ENCODE data around the gene RC3H1. TPM values are rescaled to one million over a fixed set of nuclear protein-coding genes. Genes with fewer than 3 reads are reported as not detected.

RC3H1 gene
- total and polyA plus RNA-seq, 2 of the 8 experiments (the other 6 are each of a cell fraction or from before 2014, with no cell fraction given) = 7.4 to 32.2 TPM

GRCh38 chr1:174017231-174017970, 4.8 kb downstream of the RC3H1 start:
- Histone ChIP-seq H2AFZ (ENCODE audit: low read length) (no peak overlapping the region), H3K36me3 (ENCODE audit: control insufficient read depth in 2 of 4, insufficient read depth in 4 of 4, low read length in 3 of 4) (no peaks in the 10 kb centered on the region; a peak in 1 of 8 replicates), H2BK120ac (replicated peaks; ENCODE audit: low read depth, low read length) (no peak overlapping the region), H4K91ac (replicated peaks; ENCODE audit: insufficient read length, low read length) (no peak overlapping the region), H3K9ac (replicated peaks in 1 of 4; ENCODE audit: extremely low read depth in 1 of 4, low read depth in 3 of 4, low read length in 3 of 4) (no peak overlapping the region), H2AK5ac (ENCODE audit: low read depth, low read length) (no peak overlapping the region), H2BK12ac (ENCODE audit: low read depth, low read length) (no peak overlapping the region), H3K27ac (ENCODE audit: low read depth, low read length) (no peak overlapping the region), H3K4me3 (ENCODE audit: extremely low read depth in 1 of 4, insufficient read depth in 2 of 4, low read depth in 3 of 4, low read length in 4 of 4) (no peak overlapping the region), H3K56ac (replicated peaks; ENCODE audit: insufficient read length, low read depth, low read length) (no peak overlapping the region), H3K79me1 (ENCODE audit: low read depth, low read length) (no peaks in the 10 kb centered on the region; the same call in none of the 2 replicates), H4K5ac (ENCODE audit: insufficient read length, low read depth, low read length) (no peak overlapping the region), H3K79me2 (ENCODE audit: control insufficient read depth in 1 of 2, insufficient read depth in 2 of 2, low read length in 2 of 2) (peaks cover 0 to 88% of the 10 kb centered on the region in 2 experiments; a peak in 3 of 4 replicates), H3K4me2 (ENCODE audit: insufficient read depth in 1 of 2, low read depth in 2 of 2, low read length in 2 of 2) (no peak overlapping the region), H3K9me3 (ENCODE audit: insufficient read depth in 2 of 2, low read depth in 1 of 2, low read length in 1 of 2) (no peaks in the 10 kb centered on the region), H2BK15ac (ENCODE audit: low read length) (no peak overlapping the region), H3K23me2 (ENCODE audit: low read depth, low read length) (peaks cover 6% of the 10 kb centered on the region), H2BK20ac (ENCODE audit: low read length) (no peak overlapping the region), H3K14ac (ENCODE audit: insufficient read length) (no peak overlapping the region), H2BK5ac (ENCODE audit: low read depth, low read length) (no peak overlapping the region), H3K4me1 (replicated peaks in 1 of 4; ENCODE audit: control insufficient read depth in 3 of 4, insufficient read depth in 4 of 4, low read length in 3 of 4) (peaks cover 0 to 3% (median 0%) of the 10 kb centered on the region in 4 experiments; a peak in 2 of 7 replicates), H4K8ac (ENCODE audit: extremely low read depth, insufficient read depth, low read length) (no peak overlapping the region), H3K23ac (ENCODE audit: insufficient read length) (no peak overlapping the region), H3K4ac (replicated peaks; ENCODE audit: insufficient read length, low read depth, low read length) (no peak overlapping the region), H3K18ac (ENCODE audit: extremely low read depth, low read length) (no peak overlapping the region), H4K20me1 (replicated peaks in 1 of 2; ENCODE audit: control insufficient read depth in 1 of 2, insufficient read depth in 2 of 2, low read length in 2 of 2) (peaks cover 8 to 9% of the 10 kb centered on the region in 2 experiments), H3K27me3 (replicated peaks in 1 of 4; ENCODE audit: control insufficient read depth in 3 of 4, extremely low read depth in 1 of 4, insufficient read depth in 3 of 4, low read length in 3 of 4) (no peaks in the 10 kb centered on the region)
- FAIRE-seq (no peak), DNase-seq (ENCODE audit: low read depth in 1 of 2, low spot score in 2 of 2) (no peak)
- POLR2A ChIA-PET (ENCODE audit: partially characterized antibody) = no interaction called here
- WGBS, 2 experiments (ENCODE audit: extremely low coverage in 1 of 2, insufficient coverage in 1 of 2, insufficient read length in 1 of 2, insufficient replicate concordance in 2 of 2, low coverage in 1 of 2, low lambda C conversion rate in 2 of 2, missing lambda C conversion rate in 1 of 2) = 87% methylated on average over 2 of the region's 2 CpGs; no CpG with 5 or more reads in 1 of the 2 experiments
- CTCF ChIA-PET (ENCODE audit: partially characterized antibody) = no interaction called here
- no peak for TF ChIP-seq GTF2F1 (IDR thresholded peaks at IDR 0.05; ENCODE audit: borderline replicate concordance, low read depth, low read length)

All from H1 (cell line).